GM12892 (cell line): Measurements from ENCODE around the gene GTF2A2.

ENCODE experiments used
- POLR2A ChIP-seq: IDR thresholded peaks from 2 replicates; pipeline ENCODE4 v1.6.1; 2011; ENCODE audit warnings: low read depth, low read length, control low read depth
- TAF1 ChIP-seq: IDR thresholded peaks from 2 replicates; pipeline ENCODE4 v1.6.1; 2011; ENCODE audit warnings: low read depth, mild to moderate bottlenecking, control low read depth, low read length, borderline replicate concordance

DNA sequence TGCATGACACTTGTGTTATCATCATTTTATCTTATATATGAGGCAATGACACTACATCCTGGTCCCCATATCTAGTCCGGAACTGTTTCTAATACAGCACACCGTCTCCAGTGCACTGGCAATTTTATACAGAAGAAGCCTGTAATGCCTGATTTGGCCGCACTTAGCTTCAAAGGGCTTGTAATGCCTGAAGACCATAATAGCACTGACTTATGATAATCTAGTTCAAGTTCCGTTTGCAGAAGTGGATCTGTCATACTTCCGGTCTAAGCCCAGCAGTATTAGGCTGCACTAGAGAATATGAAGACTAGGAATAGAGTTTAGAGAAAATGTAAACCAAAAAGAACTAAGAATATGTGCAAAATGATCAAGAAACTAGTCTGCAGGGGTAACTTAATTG, 30.5 kb upstream of the GTF2A2 start:
- TF ChIP-seq POLR2A, result no peak
- TF ChIP-seq TAF1, result no peak
